GM06990 (cell line): ENCODE results near the gene TMEM43.
"Not testable (repeated sequence)": the region's sequence is repeated elsewhere in the genome, so short reads cannot be mapped to it uniquely, and the experiment has no call there.

ENCODE experiments used
- DNase-seq: peaks from one replicate; pipeline ENCODE4 v3.0.0-alpha.2; 2011; ENCODE audit not compliant: insufficient read length; ENCODE audit errors: extremely low read depth
- H3K27me3 ChIP-seq: replicated peaks from 2 replicates; pipeline ENCODE4 v1.6.0; 2011; ENCODE audit warnings: low read length; ENCODE audit not compliant: control insufficient read depth, insufficient read depth
- H3K36me3 ChIP-seq: 2 replicates; pipeline ENCODE4 v1.5.1; 2011; ENCODE audit warnings: low read length; ENCODE audit not compliant: control insufficient read depth, insufficient read depth
- H3K4me3 ChIP-seq: replicated peaks from 2 replicates; pipeline ENCODE4 v1.5.1; 2011; ENCODE audit warnings: low read depth, mild to moderate bottlenecking, control low read depth, low read length
- TF ChIP-seq, protein P1 (sequence below): IDR thresholded peaks from 2 replicates; pipeline ENCODE4 v1.5.1; 2011; ENCODE audit warnings: low read length, control low read depth, mild to moderate bottlenecking, inconsistent platforms; ENCODE audit not compliant: insufficient read depth, poor library complexity, severe bottlenecking

Gene TMEM43

GRCh38 chr3:14093831-14094230 lies 31.0 kb upstream of the TMEM43 start:
- TF ChIP-seq, protein P1, sequence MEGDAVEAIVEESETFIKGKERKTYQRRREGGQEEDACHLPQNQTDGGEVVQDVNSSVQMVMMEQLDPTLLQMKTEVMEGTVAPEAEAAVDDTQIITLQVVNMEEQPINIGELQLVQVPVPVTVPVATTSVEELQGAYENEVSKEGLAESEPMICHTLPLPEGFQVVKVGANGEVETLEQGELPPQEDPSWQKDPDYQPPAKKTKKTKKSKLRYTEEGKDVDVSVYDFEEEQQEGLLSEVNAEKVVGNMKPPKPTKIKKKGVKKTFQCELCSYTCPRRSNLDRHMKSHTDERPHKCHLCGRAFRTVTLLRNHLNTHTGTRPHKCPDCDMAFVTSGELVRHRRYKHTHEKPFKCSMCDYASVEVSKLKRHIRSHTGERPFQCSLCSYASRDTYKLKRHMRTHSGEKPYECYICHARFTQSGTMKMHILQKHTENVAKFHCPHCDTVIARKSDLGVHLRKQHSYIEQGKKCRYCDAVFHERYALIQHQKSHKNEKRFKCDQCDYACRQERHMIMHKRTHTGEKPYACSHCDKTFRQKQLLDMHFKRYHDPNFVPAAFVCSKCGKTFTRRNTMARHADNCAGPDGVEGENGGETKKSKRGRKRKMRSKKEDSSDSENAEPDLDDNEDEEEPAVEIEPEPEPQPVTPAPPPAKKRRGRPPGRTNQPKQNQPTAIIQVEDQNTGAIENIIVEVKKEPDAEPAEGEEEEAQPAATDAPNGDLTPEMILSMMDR, result no peak
- no peak for DNase-seq
- no peak overlapping the region for H3K4me3 ChIP-seq
- H3K27me3 ChIP-seq, result no peaks in the 10 kb centered on the region; the same call in 1 of the 2 replicates
- no peaks in the 10 kb centered on the region for H3K36me3 ChIP-seq

DNA sequence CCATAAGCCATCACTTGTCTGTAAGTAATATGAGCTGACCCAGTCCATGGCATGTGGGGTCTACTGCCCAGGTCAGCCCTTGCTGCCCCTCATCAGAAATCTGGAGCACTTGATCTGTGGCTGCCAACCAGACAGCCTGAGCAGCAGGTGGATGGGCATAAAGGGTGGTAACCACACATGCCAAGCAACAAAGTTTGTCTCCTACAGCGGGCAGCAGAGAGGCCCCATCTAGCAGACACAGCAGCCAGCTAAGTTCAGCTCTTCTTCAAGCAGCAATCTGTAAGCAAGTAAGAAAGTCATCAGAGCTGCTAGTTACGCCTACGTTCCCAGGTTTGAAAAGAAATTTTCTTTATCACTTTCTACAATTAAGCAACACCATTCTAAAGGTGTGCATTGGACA lies 28.1 kb upstream of the TMEM43 start:
- no peak for DNase-seq
- Histone ChIP-seq H3K27me3 (no peaks in the 10 kb centered on the region; the same call in 1 of the 2 replicates), H3K4me3 (no peak overlapping the region), H3K36me3 (no peaks in the 10 kb centered on the region)
- TF ChIP-seq, protein P1, result no peak

- no peak for DNase-seq
- TF ChIP-seq, protein P1, result no peak
- H3K27me3 ChIP-seq, result no peaks in the 10 kb centered on the region; the same call in 1 of the 2 replicates
- H3K4me3 ChIP-seq, result no peak overlapping the region
- no peaks in the 10 kb centered on the region for H3K36me3 ChIP-seq
Measured at GRCh38 chr3:14097616-14098391, 27.0 kb upstream of the TMEM43 start.

DNA sequence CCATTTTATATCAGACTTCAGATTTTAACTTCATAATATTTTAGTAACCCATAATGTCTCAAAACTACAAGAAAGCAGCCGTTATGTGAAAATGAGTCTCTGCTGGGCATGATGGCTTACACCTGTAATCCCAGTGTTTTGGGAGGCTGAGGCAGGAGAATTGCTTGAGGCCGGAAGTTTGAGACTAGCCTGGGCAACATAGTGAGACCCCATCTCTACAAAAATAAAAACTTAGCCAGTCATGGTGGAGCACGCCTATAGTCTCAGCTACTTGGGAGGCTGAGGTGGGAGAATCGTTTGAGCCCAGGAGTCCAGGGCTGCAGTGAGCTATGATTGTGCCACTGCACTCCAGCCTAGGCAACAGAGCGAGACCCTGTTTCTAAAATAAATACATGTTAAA lies 15.0 kb upstream of the TMEM43 start:
- not testable (repeated sequence) for H3K36me3 ChIP-seq, H3K27me3 ChIP-seq, H3K4me3 ChIP-seq, DNase-seq

GRCh38 chr3:14110699-14111098 lies 14.2 kb upstream of the TMEM43 start:
- TF ChIP-seq, protein P1, result no peak
- no peak overlapping the region for H3K4me3 ChIP-seq
- DNase-seq, result no peak
- peaks cover 8% of the 10 kb centered on the region for H3K36me3 ChIP-seq
- H3K27me3 ChIP-seq, result no peaks in the 10 kb centered on the region

DNA sequence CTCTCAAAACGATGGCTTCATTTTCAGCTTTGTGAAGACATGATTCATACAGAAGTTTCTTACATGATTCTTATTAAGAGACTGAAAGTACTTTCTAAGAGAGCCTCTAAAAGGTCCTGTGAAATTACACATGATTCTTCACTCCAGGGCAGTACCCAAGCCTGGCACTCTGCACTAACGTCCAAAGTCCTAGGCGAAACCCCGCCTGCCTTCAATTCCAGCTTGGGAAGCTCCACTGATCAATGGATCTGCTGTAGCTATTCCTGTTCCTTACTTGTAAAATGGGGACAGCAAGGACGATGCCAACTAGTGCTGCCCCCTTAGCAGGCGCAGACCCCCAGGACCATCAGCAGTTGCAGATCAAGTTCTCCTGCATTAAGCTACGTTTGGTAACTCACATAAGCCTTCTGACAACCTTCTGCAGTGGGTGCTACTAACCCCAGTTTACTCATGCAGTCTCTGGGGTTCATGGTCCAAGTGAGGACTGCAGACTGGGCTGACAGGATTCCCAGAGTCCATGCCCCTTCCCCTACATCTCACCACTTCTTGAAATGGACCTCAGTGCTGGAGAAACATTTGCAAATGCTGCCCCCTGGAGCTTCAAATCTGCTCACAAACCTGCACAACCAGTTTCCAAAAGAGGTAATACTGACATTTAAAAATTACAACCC lies 10.8 kb upstream of the TMEM43 start:
- TF ChIP-seq, protein P1, result no peak
- H3K4me3 ChIP-seq, result no peak overlapping the region
- no peaks in the 10 kb centered on the region for H3K27me3 ChIP-seq
- no peak for DNase-seq
- peaks cover 15% of the 10 kb centered on the region for H3K36me3 ChIP-seq
